ENCODE measurements around the gene NDUFA5.

The NDUFA5 gene

GRCh38 chr7:123502201-123502600 lies 55.4 kb downstream of the NDUFA5 start:
- no peak for DNase-seq (ENCODE audit: low read depth)

- no peak for DNase-seq (ENCODE audit: low read depth)
Observed at GRCh38 chr7:123500878-123501489, 56.6 kb downstream of the NDUFA5 start.

- no peak for DNase-seq (ENCODE audit: low read depth)
Observed at GRCh38 chr7:123499211-123499970, 58.2 kb downstream of the NDUFA5 start.

GRCh38 chr7:123498601-123499000 lies 59.0 kb downstream of the NDUFA5 start:
- no peak for DNase-seq (ENCODE audit: low read depth)

- no peak for DNase-seq (ENCODE audit: low read depth)
Observed at GRCh38 chr7:123498031-123498430, 59.6 kb downstream of the NDUFA5 start.

GRCh38 chr7:123494193-123494796 lies 63.3 kb downstream of the NDUFA5 start:
- no peak for DNase-seq (ENCODE audit: low read depth)

- no peak for DNase-seq (ENCODE audit: low read depth)
Observed at GRCh38 chr7:123492485-123492884, 65.1 kb downstream of the NDUFA5 start.
